ENCODE data around the gene S100A6. TPM values are rescaled to one million over a fixed set of nuclear protein-coding genes. Genes with fewer than 3 reads are reported as not detected.
A peak's percentile ranks its signal among the peaks of the same experiment; 100 is the strongest.
"Not testable (repeated sequence)": the region's sequence is repeated elsewhere in the genome, so short reads cannot be mapped to it uniquely, and the experiment has no call there.

S100A6 gene
- total RNA-seq, result 100 to 1,000 TPM; 135 to 264 (median 241) TPM

GRCh38 chr1:153535242-153536011 lies at the start of gene S100A6:
S100A6 (minus strand) TSS chr1:153535991; CDS start chr1:153535339, 652 bp downstream.
- Histone ChIP-seq H3K4me3 (peak within 1 kb of the TSS; percentile 80), H3K36me3 (no peaks in the 10 kb centered on the region), H3K27ac (peak within 1 kb of the TSS; percentile 99), H3K27me3 (no peaks in the 10 kb centered on the region), H3K9me3 (no peaks in the 10 kb centered on the region), H3K4me1 (peaks cover 81% of the 10 kb centered on the region)
- TF ChIP-seq POLR2AphosphoS5 (IDR thresholded peaks at IDR 0.05) (peak; percentile 57 to 69 (median 57)), EP300 (IDR thresholded peaks at IDR 0.05) (no peak), POLR2A (IDR thresholded peaks at IDR 0.05) (peak in 1 of 2 donors; percentile 91)
- TF ChIP-seq, protein P1, sequence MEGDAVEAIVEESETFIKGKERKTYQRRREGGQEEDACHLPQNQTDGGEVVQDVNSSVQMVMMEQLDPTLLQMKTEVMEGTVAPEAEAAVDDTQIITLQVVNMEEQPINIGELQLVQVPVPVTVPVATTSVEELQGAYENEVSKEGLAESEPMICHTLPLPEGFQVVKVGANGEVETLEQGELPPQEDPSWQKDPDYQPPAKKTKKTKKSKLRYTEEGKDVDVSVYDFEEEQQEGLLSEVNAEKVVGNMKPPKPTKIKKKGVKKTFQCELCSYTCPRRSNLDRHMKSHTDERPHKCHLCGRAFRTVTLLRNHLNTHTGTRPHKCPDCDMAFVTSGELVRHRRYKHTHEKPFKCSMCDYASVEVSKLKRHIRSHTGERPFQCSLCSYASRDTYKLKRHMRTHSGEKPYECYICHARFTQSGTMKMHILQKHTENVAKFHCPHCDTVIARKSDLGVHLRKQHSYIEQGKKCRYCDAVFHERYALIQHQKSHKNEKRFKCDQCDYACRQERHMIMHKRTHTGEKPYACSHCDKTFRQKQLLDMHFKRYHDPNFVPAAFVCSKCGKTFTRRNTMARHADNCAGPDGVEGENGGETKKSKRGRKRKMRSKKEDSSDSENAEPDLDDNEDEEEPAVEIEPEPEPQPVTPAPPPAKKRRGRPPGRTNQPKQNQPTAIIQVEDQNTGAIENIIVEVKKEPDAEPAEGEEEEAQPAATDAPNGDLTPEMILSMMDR (IDR thresholded peaks at IDR 0.05), result peak in 1 of 2 donors; percentile 18
- peak in 1 of 2 donors; percentile 88 for DNase-seq (ENCODE audit: low spot score in 2 of 2)
- 8% methylated on average over 8 of the region's 18 CpGs for WGBS

- TF ChIP-seq POLR2A (IDR thresholded peaks at IDR 0.05), result no peak
- TF ChIP-seq EP300 (IDR thresholded peaks at IDR 0.05), result no peak
- TF ChIP-seq, protein P1 (IDR thresholded peaks at IDR 0.05), result no peak
- TF ChIP-seq POLR2AphosphoS5 (IDR thresholded peaks at IDR 0.05), result no peak
These were observed 49.2 kb upstream of the S100A6 start for GRCh38 chr1:153585006-153585405.

GRCh38 chr1:153583976-153584375 lies 48.2 kb upstream of the S100A6 start:
- no peak overlapping the region for H3K27ac ChIP-seq
- WGBS, result 76% methylated on average over 2 of the region's 2 CpGs
- H3K9me3 ChIP-seq, result no peaks in the 10 kb centered on the region
- TF ChIP-seq POLR2A (IDR thresholded peaks at IDR 0.05) (no peak), EP300 (IDR thresholded peaks at IDR 0.05) (no peak), POLR2AphosphoS5 (IDR thresholded peaks at IDR 0.05) (no peak)
- TF ChIP-seq, protein P1 (IDR thresholded peaks at IDR 0.05), result no peak
- no peak for DNase-seq (ENCODE audit: low spot score in 2 of 2)
- H3K36me3 ChIP-seq, result no peaks in the 10 kb centered on the region
- H3K27me3 ChIP-seq, result no peaks in the 10 kb centered on the region
- H3K4me1 ChIP-seq, result no peaks in the 10 kb centered on the region
- no peak overlapping the region for H3K4me3 ChIP-seq

More at GRCh38 chr1:153585006-153585405, 49.2 kb upstream of the S100A6 start:
- H3K27me3 ChIP-seq, result no peaks in the 10 kb centered on the region
- no peaks in the 10 kb centered on the region for H3K4me1 ChIP-seq
- H3K9me3 ChIP-seq, result no peaks in the 10 kb centered on the region
- WGBS, result 81% methylated on average over 1 of the region's 1 CpG
- DNase-seq (ENCODE audit: low spot score in 2 of 2), result no peak
- H3K36me3 ChIP-seq, result no peaks in the 10 kb centered on the region
- no peak overlapping the region for H3K27ac ChIP-seq
- H3K4me3 ChIP-seq, result no peak overlapping the region

GRCh38 chr1:153583514-153583913 lies 47.7 kb upstream of the S100A6 start:
- H3K4me3 ChIP-seq; H3K36me3 ChIP-seq; H3K4me1 ChIP-seq; DNase-seq (ENCODE audit: low spot score in 2 of 2); H3K27ac ChIP-seq; H3K27me3 ChIP-seq; H3K9me3 ChIP-seq: not testable (repeated sequence)
- WGBS, result 84% methylated on average over 3 of the region's 3 CpGs

DNA sequence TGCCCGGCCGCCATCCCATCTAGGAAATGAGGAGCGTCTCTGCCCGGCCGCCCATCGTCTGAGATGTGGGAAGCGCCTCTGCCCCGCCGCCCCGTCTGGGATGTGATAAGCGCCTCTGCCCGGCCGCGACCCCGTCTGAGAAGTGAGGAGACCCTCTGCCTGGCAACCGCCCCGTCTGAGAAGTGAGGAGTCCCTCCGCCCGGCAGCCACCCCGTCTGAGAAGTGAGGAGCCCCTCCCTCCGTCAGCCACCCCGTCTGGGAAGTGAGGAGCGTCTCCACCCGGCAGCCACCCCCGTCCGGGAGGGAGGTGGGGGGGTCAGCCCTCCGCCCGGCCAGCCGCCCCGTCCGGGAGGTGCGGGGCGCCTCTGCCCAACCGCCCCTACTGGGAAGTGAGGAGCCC lies 47.0 kb upstream of the S100A6 start:
- DNase-seq (ENCODE audit: low spot score in 2 of 2); H3K27ac ChIP-seq; H3K36me3 ChIP-seq; H3K27me3 ChIP-seq; H3K4me1 ChIP-seq; H3K4me3 ChIP-seq; H3K9me3 ChIP-seq: not testable (repeated sequence)
- 97% methylated on average over 17 of the region's 34 CpGs for WGBS

DNA sequence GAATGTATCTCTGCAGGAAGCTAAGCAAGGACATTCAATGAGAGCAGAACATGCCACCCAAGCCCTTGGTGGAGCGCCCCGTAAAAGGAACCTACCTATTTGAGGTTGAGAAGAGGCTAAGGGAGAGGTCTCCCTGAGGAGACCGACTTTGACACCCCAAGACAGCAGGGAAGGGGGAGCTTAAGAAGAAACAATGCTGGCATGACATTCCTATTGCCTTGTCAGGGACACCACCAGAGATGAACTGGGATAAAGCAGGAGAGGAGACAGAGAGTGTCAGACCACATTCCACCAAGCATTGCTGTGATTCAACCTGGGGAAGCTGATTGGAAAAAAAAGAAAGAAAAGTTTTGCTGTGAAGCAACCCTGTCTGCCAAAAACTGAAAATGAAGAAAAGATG lies 43.1 kb upstream of the S100A6 start:
- TF ChIP-seq, protein P1 (IDR thresholded peaks at IDR 0.05), result no peak
- no peak for TF ChIP-seq POLR2A (IDR thresholded peaks at IDR 0.05)
- no peak for TF ChIP-seq EP300 (IDR thresholded peaks at IDR 0.05)
- TF ChIP-seq POLR2AphosphoS5 (IDR thresholded peaks at IDR 0.05), result no peak
- WGBS, result 87% methylated on average over 3 of the region's 3 CpGs
- Histone ChIP-seq H3K36me3 (no peaks in the 10 kb centered on the region), H3K4me3 (no peak overlapping the region), H3K4me1 (peaks cover 10% of the 10 kb centered on the region), H3K9me3 (no peaks in the 10 kb centered on the region), H3K27me3 (no peaks in the 10 kb centered on the region), H3K27ac (no peak overlapping the region)
- DNase-seq (ENCODE audit: low spot score in 2 of 2), result no peak

Data from suprapubic skin (tissue), 4 donors.